Activated naive CD8-positive, alpha-beta T cell treated with anti-CD3 and anti-CD28 coated beads, Interleukin-2, amount 10 ng/mL, durations not matched to agents 7 days and 5 days (primary cell): ENCODE data around the gene MREG. TPM values are rescaled to one million over a fixed set of nuclear protein-coding genes. Genes with fewer than 3 reads are reported as not detected.

ENCODE experiments used
- total RNA-seq, 2 experiments: library from RNA; stranded (reverse); gene quantifications; one replicate each; pipeline ENCODE4 v1.2.3, GENCODE V29; 2021

MREG gene
- total RNA-seq, 2 experiments from 2014 or later = 7.0 to 8.5 TPM

Other genes starting within 250 kb of the MREG start
- 10 to 100 TPM; 28.2 to 29.4 TPM for gene PECR, start 68.3 kb upstream of the MREG start, total RNA-seq
- 1 to 10 TPM; 1.1 to 2.0 TPM for gene TMEM169, start 68.4 kb upstream of the MREG start, total RNA-seq
- 100 to 1,000 TPM; 268 to 273 TPM for gene XRCC5, start 95.8 kb upstream of the MREG start, total RNA-seq